Cortex of kidney (tissue), 1 donor: Measurements from ENCODE around the gene LRMDA.

Source experiments
- DNase-seq: peaks from one replicate; lab custom pipeline; 2025; lab: John Stamatoyannopoulos, UW

The LRMDA gene

GRCh38 chr10:75776738-75777504, 345.5 kb downstream of the LRMDA start:
- DNase-seq, result no peak

- DNase-seq, result no peak
Observed at GRCh38 chr10:75778665-75779064, 347.2 kb downstream of the LRMDA start.

GRCh38 chr10:75779276-75779675, 347.9 kb downstream of the LRMDA start:
- no peak for DNase-seq

- DNase-seq, result no peak
Observed at GRCh38 chr10:75782463-75783248, 351.2 kb downstream of the LRMDA start.

- DNase-seq, result no peak
Observed at GRCh38 chr10:75788394-75789205, 357.2 kb downstream of the LRMDA start.

GRCh38 chr10:75793848-75794247, 362.4 kb downstream of the LRMDA start:
- DNase-seq, result no peak

GRCh38 chr10:75801121-75801520, 369.7 kb downstream of the LRMDA start:
- DNase-seq, result no peak

- DNase-seq, result no peak
Observed at GRCh38 chr10:75801661-75802060, 370.2 kb downstream of the LRMDA start.

GRCh38 chr10:75803121-75803520, 371.7 kb downstream of the LRMDA start:
- no peak for DNase-seq

GRCh38 chr10:75803816-75804552, 372.6 kb downstream of the LRMDA start:
- no peak for DNase-seq

GRCh38 chr10:75806186-75806585, 374.8 kb downstream of the LRMDA start:
- DNase-seq, result no peak

GRCh38 chr10:75807456-75807855, 376.0 kb downstream of the LRMDA start:
- no peak for DNase-seq

- DNase-seq, result no peak
Observed at GRCh38 chr10:75809003-75809402, 377.6 kb downstream of the LRMDA start.

- DNase-seq, result no peak
Observed at GRCh38 chr10:75814014-75814413, 382.6 kb downstream of the LRMDA start.

- no peak for DNase-seq
Observed at GRCh38 chr10:75815066-75815465, 383.6 kb downstream of the LRMDA start.

GRCh38 chr10:75817198-75817597, 385.8 kb downstream of the LRMDA start:
- no peak for DNase-seq

GRCh38 chr10:75818552-75818951, 387.1 kb downstream of the LRMDA start:
- DNase-seq, result no peak

GRCh38 chr10:75825235-75825634, 393.8 kb downstream of the LRMDA start:
- DNase-seq, result no peak

- DNase-seq, result no peak
Observed at GRCh38 chr10:75825661-75826060, 394.2 kb downstream of the LRMDA start.

- DNase-seq, result no peak
Observed at GRCh38 chr10:75826846-75827245, 395.4 kb downstream of the LRMDA start.

- no peak for DNase-seq
Observed at GRCh38 chr10:75827587-75828021, 396.2 kb downstream of the LRMDA start.

GRCh38 chr10:75828413-75828812, 397.0 kb downstream of the LRMDA start:
- DNase-seq, result no peak
